B cell (primary cell): Measurements from ENCODE around the gene ADAMTS5. TPM values are rescaled to one million over a fixed set of nuclear protein-coding genes. Genes with fewer than 3 reads are reported as not detected.

ENCODE experiments used
- ATAC-seq: fragments of 200-7000 bp; cut with Tn5 transposase; one replicate; pipeline ENCODE4 v1.10.0; 2021; ENCODE audit warnings: low read depth, mild to moderate bottlenecking, moderate number of reproducible peaks, moderate library complexity
- CTCF ChIA-PET: fragments of 350-600 bp; sonication (Branson Sonifier 250); formaldehyde crosslinking; loops from one replicate; lab custom pipeline; 2021; ENCODE audit warnings: antibody characterized with exemption, inconsistent platforms; lab: Charles Lee
- POLR2A ChIA-PET: fragments of 350-600 bp; sonication (Branson Sonifier 250); formaldehyde crosslinking; loops from one replicate; lab custom pipeline; 2021; ENCODE audit warnings: antibody characterized with exemption; lab: Charles Lee
- DNase-seq: peaks from one replicate; pipeline ENCODE4 v3.0.0; 2013
- H2AFZ ChIP-seq: 2 replicates; pipeline ENCODE4 v1.6.1; 2012; ENCODE audit warnings: mild to moderate bottlenecking, low read depth, low read length; ENCODE audit not compliant: insufficient read depth, poor library complexity, severe bottlenecking
- H3K27ac ChIP-seq, 2 donors: 1 replicate in 1 of 2; 2 replicates in 1 of 2; pipeline ENCODE4 v1.5.1; 2012 to 2013; ENCODE audit warnings: low read length in 2 of 2, mild to moderate bottlenecking in 2 of 2, moderate library complexity in 1 of 2
- H3K27me3 ChIP-seq, 4 experiments: fragments of 200-600 bp in 1 of 4; sonication (generic) in 1 of 4; replicated peaks in 1 of 4; 1 replicate in 2 of 4; 2 replicates in 2 of 4; pipeline versions ENCODE4 v1.6.1 to v1.7.0; 2013 to 2016; ENCODE audit warnings: low read length in 3 of 4, mild to moderate bottlenecking in 2 of 4, mixed read lengths in 1 of 4, moderate library complexity in 1 of 4; ENCODE audit not compliant: insufficient read depth in 4 of 4, control insufficient read depth in 3 of 4; ENCODE audit errors: control extremely low read depth in 1 of 4
- H3K36me3 ChIP-seq, 2 experiments: replicated peaks in 1 of 2; 1 replicate in 1 of 2; 2 replicates in 1 of 2; pipeline versions ENCODE4 v1.6.1 to v1.7.1; 2013; ENCODE audit warnings: low read length in 1 of 2; ENCODE audit not compliant: insufficient read depth in 2 of 2, control insufficient read depth in 1 of 2; ENCODE audit errors: control extremely low read depth in 1 of 2, extremely low read depth in 1 of 2
- H3K4me1 ChIP-seq, 2 donors: fragments of 200-600 bp in 1 of 2; sonication (generic) in 1 of 2; 1 replicate in 1 of 2; 2 replicates in 1 of 2; pipeline versions ENCODE4 v1.5.1 to v1.6.1; 2013 to 2017; ENCODE audit warnings: low read length in 2 of 2; ENCODE audit not compliant: control insufficient read depth in 2 of 2, insufficient read depth in 2 of 2
- H3K4me2 ChIP-seq: replicated peaks from 2 replicates; pipeline ENCODE3; 2012; ENCODE audit warnings: mild to moderate bottlenecking, low read depth, low read length; ENCODE audit not compliant: poor library complexity, severe bottlenecking
- H3K4me3 ChIP-seq, 5 experiments: fragments of 200-600 bp in 1 of 5; sonication (generic) in 1 of 5; 1 replicate in 3 of 5; 2 replicates in 2 of 5; pipeline versions ENCODE4 v1.5.1 to v1.7.0; 2011 to 2016; ENCODE audit warnings: low read length in 4 of 5, mild to moderate bottlenecking in 4 of 5, low read depth in 2 of 5, control low read depth in 1 of 5, moderate library complexity in 1 of 5; ENCODE audit not compliant: insufficient read depth in 1 of 5; ENCODE audit errors: control extremely low read depth in 1 of 5, extremely low read depth in 1 of 5
- H3K79me2 ChIP-seq: fragments of 200-600 bp; sonication (generic); one replicate; pipeline ENCODE4 v1.6.0; 2016; ENCODE audit warnings: low read length; ENCODE audit not compliant: control insufficient read depth, insufficient read depth
- H3K9ac ChIP-seq: fragments of 200-600 bp; sonication (generic); 2 replicates; pipeline ENCODE4 v1.6.1; 2017; ENCODE audit warnings: mild to moderate bottlenecking, low read length, moderate library complexity
- H3K9me3 ChIP-seq, 3 donors: one replicate each; pipeline versions ENCODE4 v1.6.1 to v1.7.1; 2013; ENCODE audit warnings: low read length in 2 of 3; ENCODE audit not compliant: control insufficient read depth in 2 of 3, insufficient read depth in 1 of 3; ENCODE audit errors: control extremely low read depth in 1 of 3
- H4K20me1 ChIP-seq: 2 replicates; pipeline ENCODE4 v1.6.0; 2012; ENCODE audit warnings: mild to moderate bottlenecking, low read length; ENCODE audit not compliant: insufficient read depth, control insufficient read depth, poor library complexity, severe bottlenecking
- H3K27ac Mint-ChIP-seq: one replicate; pipeline ENCODE4 v1.8.0; 2021; ENCODE audit warnings: mixed read lengths
- H3K27me3 Mint-ChIP-seq: one replicate; pipeline ENCODE4 v1.8.0; 2021; ENCODE audit warnings: mixed read lengths
- H3K4me1 Mint-ChIP-seq: one replicate; pipeline ENCODE4 v1.8.0; 2021; ENCODE audit warnings: mixed read lengths
- H3K4me3 Mint-ChIP-seq: one replicate; pipeline ENCODE4 v1.8.0; 2021; ENCODE audit warnings: mixed read lengths
- H3K9me3 Mint-ChIP-seq: one replicate; pipeline ENCODE4 v1.8.0; 2022; ENCODE audit warnings: mixed read lengths; ENCODE audit not compliant: insufficient read depth
- EZH2 ChIP-seq: IDR thresholded peaks from 2 replicates; pipeline ENCODE4 v1.6.1; 2012; ENCODE audit warnings: borderline replicate concordance, low read depth, mild to moderate bottlenecking, moderate library complexity, low read length; ENCODE audit not compliant: insufficient read depth, poor library complexity, severe bottlenecking
- WGBS: methylation state at CpG from one replicate; pipeline ENCODE4 v1.1.5; 2013; ENCODE audit warnings: missing lambda C conversion rate; ENCODE audit not compliant: insufficient coverage; 5-methylcytosine and 5-hydroxymethylcytosine counted together
- intact Hi-C: fragments of 100-400 bp; cut with micrococcal nuclease; formaldehyde crosslinking; loops from one replicate; pipeline ENCODE4 v1.10.0; 2022
- polyA plus RNA-seq: library from polyadenylated mRNA; depleted of rRNA; stranded (reverse); fragments of >200 nt; gene quantifications from 2 replicates; pipeline ENCODE4 v1.2.3, GENCODE V29; 2012
- total RNA-seq, 2 donors: library from RNA; stranded (reverse); fragments of 120-200 nt in 1 of 2; gene quantifications; 1 replicate in 1 of 2; 2 replicates in 1 of 2; pipeline versions ENCODE4 v1.2.3 to v1.2.4, GENCODE V29; 2013 to 2022
- TF ChIP-seq, protein P1 (sequence below): fragments of 200-600 bp; IDR thresholded peaks from one replicate; pipeline ENCODE4 v1.8.0; 2022; ENCODE audit warnings: antibody characterized with exemption, mild to moderate bottlenecking

ADAMTS5 gene
- total and polyA plus RNA-seq, 2 donors (not counting 1 experiment from before 2014, with no cell fraction given): 0.01 TPM; not detected in 1

DNA sequence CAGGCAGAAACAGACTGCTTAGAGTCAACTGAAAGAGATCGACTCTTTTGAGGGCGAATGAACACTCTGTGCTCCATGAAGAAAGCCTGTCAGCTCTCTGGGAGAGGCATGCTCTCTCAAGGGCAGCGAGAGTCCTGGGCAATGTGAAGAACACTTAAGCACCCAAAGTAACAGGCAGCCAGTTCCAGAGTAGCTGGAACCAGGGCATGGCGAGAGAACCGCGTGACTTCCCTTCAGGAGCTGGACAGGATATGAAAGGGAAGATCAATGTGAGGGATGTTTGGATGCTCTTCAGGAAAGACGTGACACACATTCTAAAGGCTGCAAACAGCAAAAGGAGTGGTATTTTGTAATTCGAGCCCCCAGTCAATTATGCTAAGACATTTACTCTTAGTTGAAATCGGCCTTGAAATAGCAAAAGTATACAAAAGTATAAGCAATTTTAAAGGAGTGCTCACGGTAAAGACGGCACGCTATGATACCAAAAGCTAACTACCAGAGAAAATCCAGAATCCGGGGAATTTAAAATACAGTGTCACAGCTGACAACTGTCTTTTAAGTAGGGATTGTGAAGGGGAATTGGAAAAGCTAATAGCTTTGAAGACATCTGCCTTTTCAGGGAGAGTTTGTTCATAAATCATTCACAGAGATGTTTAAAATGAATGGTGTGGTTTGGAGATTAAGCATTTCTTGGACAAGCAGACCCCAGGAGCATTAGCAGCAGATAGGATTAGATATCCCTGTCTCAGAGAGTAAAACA, 20.8 kb downstream of the ADAMTS5 start:
- ChIA-PET CTCF (no interaction called here), POLR2A (no interaction called here)
- no peak for TF ChIP-seq EZH2
- TF ChIP-seq, protein P1, sequence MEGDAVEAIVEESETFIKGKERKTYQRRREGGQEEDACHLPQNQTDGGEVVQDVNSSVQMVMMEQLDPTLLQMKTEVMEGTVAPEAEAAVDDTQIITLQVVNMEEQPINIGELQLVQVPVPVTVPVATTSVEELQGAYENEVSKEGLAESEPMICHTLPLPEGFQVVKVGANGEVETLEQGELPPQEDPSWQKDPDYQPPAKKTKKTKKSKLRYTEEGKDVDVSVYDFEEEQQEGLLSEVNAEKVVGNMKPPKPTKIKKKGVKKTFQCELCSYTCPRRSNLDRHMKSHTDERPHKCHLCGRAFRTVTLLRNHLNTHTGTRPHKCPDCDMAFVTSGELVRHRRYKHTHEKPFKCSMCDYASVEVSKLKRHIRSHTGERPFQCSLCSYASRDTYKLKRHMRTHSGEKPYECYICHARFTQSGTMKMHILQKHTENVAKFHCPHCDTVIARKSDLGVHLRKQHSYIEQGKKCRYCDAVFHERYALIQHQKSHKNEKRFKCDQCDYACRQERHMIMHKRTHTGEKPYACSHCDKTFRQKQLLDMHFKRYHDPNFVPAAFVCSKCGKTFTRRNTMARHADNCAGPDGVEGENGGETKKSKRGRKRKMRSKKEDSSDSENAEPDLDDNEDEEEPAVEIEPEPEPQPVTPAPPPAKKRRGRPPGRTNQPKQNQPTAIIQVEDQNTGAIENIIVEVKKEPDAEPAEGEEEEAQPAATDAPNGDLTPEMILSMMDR: no peak
- no peak overlapping the region for H3K27ac ChIP-seq
- no peaks in the 10 kb centered on the region for H3K4me1 ChIP-seq
- H4K20me1 ChIP-seq: no peaks in the 10 kb centered on the region
- Mint-ChIP-seq H3K4me3 (no peak overlapping the region), H3K4me1 (no peaks in the 10 kb centered on the region), H3K9me3 (no peaks in the 10 kb centered on the region), H3K27ac (no peak overlapping the region), H3K27me3 (no peaks in the 10 kb centered on the region)
- no peak for ATAC-seq
- DNase-seq: no peak
- no peak overlapping the region for H3K4me3 ChIP-seq
- H3K36me3 ChIP-seq: no peaks in the 10 kb centered on the region
- no peaks in the 10 kb centered on the region for H3K27me3 ChIP-seq
- no peak overlapping the region for H3K4me2 ChIP-seq
- no peak overlapping the region for H2AFZ ChIP-seq
- 77% methylated on average over 11 of the region's 13 CpGs for WGBS
- no peaks in the 10 kb centered on the region for H3K9me3 ChIP-seq
- H3K9ac ChIP-seq: no peak overlapping the region
- H3K79me2 ChIP-seq: no peaks in the 10 kb centered on the region
- intact Hi-C loops: no loop called here

DNA sequence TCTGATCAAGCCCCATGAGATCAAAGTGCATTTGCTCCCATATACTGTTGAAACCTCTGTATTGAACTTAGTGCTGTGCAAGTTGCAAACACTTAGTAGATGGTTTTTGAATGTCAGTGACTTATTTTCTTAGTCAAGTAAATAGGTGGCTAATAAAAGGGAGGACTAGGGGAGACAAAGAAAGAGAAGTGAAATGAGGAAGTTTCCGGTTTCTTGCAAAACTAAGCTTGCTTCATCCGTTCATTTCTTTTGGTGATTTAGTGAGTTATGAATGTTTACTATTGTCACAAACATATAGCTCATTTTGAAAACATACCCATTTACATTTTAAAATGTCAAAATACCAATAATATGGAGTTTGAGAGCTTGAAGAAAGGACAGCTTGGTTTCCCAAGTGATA, 23.0 kb downstream of the ADAMTS5 start:
- no peak for DNase-seq
- WGBS: no CpG with 5 or more reads among the region's 2 CpGs

More for the DNA sequence above, 23.0 kb downstream of the ADAMTS5 start:
- Histone ChIP-seq H3K9me3 (no peaks in the 10 kb centered on the region), H3K4me1 (no peaks in the 10 kb centered on the region), H3K9ac (no peak overlapping the region), H2AFZ (no peak overlapping the region), H3K4me2 (no peak overlapping the region), H4K20me1 (no peaks in the 10 kb centered on the region), H3K36me3 (no peaks in the 10 kb centered on the region), H3K4me3 (no peak overlapping the region), H3K27ac (no peak overlapping the region), H3K79me2 (no peaks in the 10 kb centered on the region), H3K27me3 (no peaks in the 10 kb centered on the region)
- ChIA-PET POLR2A (no interaction called here), CTCF (no interaction called here)
- Mint-ChIP-seq H3K27me3 (no peaks in the 10 kb centered on the region), H3K4me1 (no peaks in the 10 kb centered on the region), H3K9me3 (peaks cover 1% of the 10 kb centered on the region), H3K27ac (no peak overlapping the region), H3K4me3 (no peak overlapping the region)
- TF ChIP-seq EZH2: no peak
- TF ChIP-seq, protein P1: no peak
- ATAC-seq: no peak
- intact Hi-C loops: no loop called here
